Muscle of leg (tissue), 11 donors: ENCODE measurements around the gene TMEM253. TPM values are rescaled to one million over a fixed set of nuclear protein-coding genes. Genes with fewer than 3 reads are reported as not detected.

Experiments used
- DNase-seq: peaks from one replicate; pipeline ENCODE4 v3.0.0; 2013
- H3K27ac ChIP-seq: one replicate; pipeline ENCODE4 v1.5.1; 2013; ENCODE audit warnings: mild to moderate bottlenecking, low read length, control low read depth
- H3K27me3 ChIP-seq: one replicate; pipeline ENCODE4 v1.6.1; 2013; ENCODE audit warnings: low read length; ENCODE audit not compliant: control insufficient read depth, insufficient read depth
- H3K36me3 ChIP-seq: one replicate; pipeline ENCODE4 v1.6.1; 2013; ENCODE audit warnings: low read length; ENCODE audit not compliant: control insufficient read depth, insufficient read depth
- H3K4me1 ChIP-seq: one replicate; pipeline ENCODE4 v1.6.1; 2013; ENCODE audit warnings: low read length; ENCODE audit not compliant: control insufficient read depth, insufficient read depth
- H3K4me3 ChIP-seq: one replicate; pipeline ENCODE4 v1.5.1; 2013; ENCODE audit warnings: low read length, control low read depth
- H3K9me3 ChIP-seq: replicated peaks from 2 replicates; pipeline ENCODE4 v1.6.1; 2013; ENCODE audit warnings: low read depth, low read length; ENCODE audit not compliant: control insufficient read depth
- WGBS: methylation state at CpG from one replicate; pipeline ENCODE4 v1.1.5; 2013; ENCODE audit warnings: missing lambda C conversion rate; ENCODE audit not compliant: insufficient coverage; 5-methylcytosine and 5-hydroxymethylcytosine counted together
- polyA plus RNA-seq, 8 donors: library from polyadenylated mRNA; unstranded; fragments of 120-200 nt; gene quantifications; one replicate each; pipeline versions ENCODE4 v1.2.1 to v1.2.3, GENCODE V29; 2013; ENCODE audit warnings: inconsistent platforms in 1 of 8, low replicate concordance in 1 of 8; ENCODE audit not compliant: insufficient read length in 8 of 8, insufficient read depth in 1 of 8
- total RNA-seq: library from RNA; stranded (reverse); fragments of 120-200 nt; gene quantifications from one replicate; pipeline ENCODE4 v1.2.4, GENCODE V29; 2013

Gene TMEM253
- total and polyA plus RNA-seq, 9 donors, result 0.29 to 1.4 (median 0.65) TPM

GRCh38 chr14:21081521-21082142 lies 19.2 kb upstream of the TMEM253 start:
- Histone ChIP-seq H3K4me1 (no peaks in the 10 kb centered on the region), H3K27me3 (no peaks in the 10 kb centered on the region), H3K27ac (no peak overlapping the region), H3K9me3 (no peaks in the 10 kb centered on the region), H3K36me3 (peaks cover 96% of the 10 kb centered on the region), H3K4me3 (no peak overlapping the region)
- no peak for DNase-seq
- WGBS, result 82% methylated on average over 22 of the region's 30 CpGs

DNA sequence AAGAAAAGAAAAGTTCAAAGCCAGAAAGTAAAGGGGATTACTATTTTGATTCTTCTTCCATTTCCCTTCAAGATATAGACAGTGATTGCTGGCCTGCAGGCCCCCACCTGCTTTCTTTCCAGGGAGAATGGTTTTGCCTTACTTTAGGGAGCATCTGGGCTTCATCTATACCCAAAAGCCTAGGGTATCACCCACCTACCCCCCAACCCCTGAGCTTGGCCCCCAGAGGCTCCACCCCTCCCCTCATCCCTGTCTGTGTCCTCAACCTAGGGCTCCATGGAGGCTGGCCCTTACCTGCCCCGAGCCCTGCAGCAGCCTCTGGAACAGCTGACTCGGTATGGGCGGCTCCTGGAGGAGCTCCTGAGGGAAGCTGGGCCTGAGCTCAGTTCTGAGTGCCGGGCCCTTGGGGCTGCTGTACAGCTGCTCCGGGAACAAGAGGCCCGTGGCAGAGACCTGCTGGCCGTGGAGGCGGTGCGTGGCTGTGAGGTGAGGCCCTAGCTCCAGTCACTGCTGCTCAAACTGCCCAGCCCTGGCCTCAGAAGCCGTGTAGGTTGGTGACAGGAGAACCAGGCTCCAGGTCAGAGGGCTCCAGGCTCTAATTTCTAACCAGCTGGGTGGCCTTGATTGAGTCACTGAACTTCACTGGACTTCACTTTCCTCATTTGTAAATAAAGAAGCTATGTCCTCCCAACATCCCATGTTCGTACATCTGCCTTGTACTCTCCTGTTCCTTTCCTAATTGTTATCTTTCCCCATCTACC lies 17.1 kb upstream of the TMEM253 start:
- Histone ChIP-seq H3K36me3 (peaks cover 96% of the 10 kb centered on the region), H3K27ac (no peak overlapping the region), H3K27me3 (no peaks in the 10 kb centered on the region), H3K4me1 (peaks cover 6% of the 10 kb centered on the region), H3K9me3 (no peaks in the 10 kb centered on the region), H3K4me3 (no peak overlapping the region)
- 75% methylated on average over 11 of the region's 11 CpGs for WGBS
- no peak for DNase-seq

DNA sequence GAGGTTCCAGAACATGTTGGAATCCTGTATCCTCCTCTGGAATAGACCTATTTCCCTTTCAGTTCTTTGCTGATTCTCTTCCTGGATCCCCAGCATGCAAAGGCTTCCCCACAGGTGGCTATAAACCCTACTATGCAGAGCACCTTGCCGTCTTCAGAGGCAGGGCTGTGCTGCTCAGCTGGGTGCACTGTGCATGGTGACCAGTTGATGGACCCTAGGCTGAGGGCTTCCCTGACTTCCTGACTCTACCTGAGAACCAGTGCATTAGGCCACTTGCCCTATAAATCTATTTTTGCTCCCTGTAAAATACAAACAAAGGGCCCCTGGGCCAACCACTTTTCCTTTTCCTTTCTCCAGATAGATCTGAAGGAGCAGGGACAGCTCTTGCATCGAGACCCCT lies 16.5 kb upstream of the TMEM253 start:
- WGBS, result 88% methylated on average over 2 of the region's 2 CpGs
- no peak overlapping the region for H3K27ac ChIP-seq
- no peaks in the 10 kb centered on the region for H3K27me3 ChIP-seq
- H3K36me3 ChIP-seq, result peaks cover 96% of the 10 kb centered on the region
- H3K9me3 ChIP-seq, result no peaks in the 10 kb centered on the region
- H3K4me3 ChIP-seq, result no peak overlapping the region
- peaks cover 6% of the 10 kb centered on the region for H3K4me1 ChIP-seq
- DNase-seq, result no peak

- H3K36me3 ChIP-seq, result peaks cover 95% of the 10 kb centered on the region
- H3K9me3 ChIP-seq, result no peaks in the 10 kb centered on the region
- H3K4me3 ChIP-seq, result no peak overlapping the region
- WGBS, result 86% methylated on average over 15 of the region's 17 CpGs
- no peak for DNase-seq
- H3K4me1 ChIP-seq, result peaks cover 6% of the 10 kb centered on the region
- H3K27me3 ChIP-seq, result no peaks in the 10 kb centered on the region
- no peak overlapping the region for H3K27ac ChIP-seq
Observed at GRCh38 chr14:21084998-21085853, 15.6 kb upstream of the TMEM253 start.

GRCh38 chr14:21086908-21087293 lies 14.0 kb upstream of the TMEM253 start:
- Histone ChIP-seq H3K27ac (peak overlapping the region; percentile 45), H3K4me1 (peaks cover 6% of the 10 kb centered on the region), H3K36me3 (peaks cover 93% of the 10 kb centered on the region), H3K9me3 (no peaks in the 10 kb centered on the region), H3K4me3 (no peak overlapping the region), H3K27me3 (no peaks in the 10 kb centered on the region)
- WGBS, result 69% methylated on average over 3 of the region's 4 CpGs
- DNase-seq, result no peak

DNA sequence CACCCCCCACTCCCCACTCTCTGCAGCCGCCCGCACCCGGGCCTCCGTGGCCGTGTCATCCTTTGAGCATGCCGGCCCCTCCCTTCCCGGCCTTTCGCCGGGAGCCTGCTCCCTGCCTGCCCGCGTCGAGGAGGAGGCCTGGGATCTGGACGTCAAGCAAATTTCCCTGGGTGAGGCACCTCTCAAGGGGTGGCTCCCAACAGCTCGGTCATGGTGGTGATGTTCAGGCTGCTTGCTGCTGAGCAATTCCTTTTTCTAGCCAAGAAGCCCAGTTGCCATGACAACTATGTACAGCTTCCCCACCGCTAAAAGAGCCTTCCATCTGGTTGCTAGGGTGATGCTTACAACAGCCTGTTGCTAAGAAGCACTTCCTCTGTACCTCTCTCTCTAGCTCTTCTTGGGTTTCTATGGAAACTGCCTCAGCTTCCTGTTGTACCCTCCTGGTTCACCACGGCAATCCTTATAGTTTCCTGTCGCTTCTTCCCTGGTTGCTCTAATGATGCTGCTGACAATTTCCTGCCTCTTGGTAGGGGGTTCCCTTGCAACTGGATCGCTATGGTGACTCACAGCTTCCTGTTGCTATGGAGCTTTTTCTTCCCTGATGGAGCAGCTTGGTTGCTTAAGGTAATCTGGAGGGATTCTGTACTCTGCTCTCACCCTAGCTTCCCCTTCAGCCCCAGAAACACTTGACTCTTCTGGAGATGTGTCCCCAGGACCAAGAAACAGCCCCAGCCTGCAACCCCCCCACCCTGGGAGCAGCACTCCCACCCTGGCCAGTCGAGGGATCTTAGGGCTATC lies 13.4 kb upstream of the TMEM253 start:
- WGBS, result 12% methylated on average over 13 of the region's 19 CpGs
- Histone ChIP-seq H3K4me1 (peaks cover 6% of the 10 kb centered on the region), H3K27me3 (no peaks in the 10 kb centered on the region), H3K27ac (peak overlapping the region; percentile 45), H3K9me3 (no peaks in the 10 kb centered on the region), H3K36me3 (peaks cover 90% of the 10 kb centered on the region), H3K4me3 (no peak overlapping the region)
- DNase-seq, result peak; percentile 89

GRCh38 chr14:21088687-21089086 lies 12.2 kb upstream of the TMEM253 start:
- DNase-seq, result no peak
- H3K4me1 ChIP-seq, result peaks cover 14% of the 10 kb centered on the region
- H3K27me3 ChIP-seq, result no peaks in the 10 kb centered on the region
- H3K4me3 ChIP-seq, result no peak overlapping the region
- no peaks in the 10 kb centered on the region for H3K9me3 ChIP-seq
- no peak overlapping the region for H3K27ac ChIP-seq
- peaks cover 83% of the 10 kb centered on the region for H3K36me3 ChIP-seq
- WGBS, result 80% methylated on average over 2 of the region's 4 CpGs

DNA sequence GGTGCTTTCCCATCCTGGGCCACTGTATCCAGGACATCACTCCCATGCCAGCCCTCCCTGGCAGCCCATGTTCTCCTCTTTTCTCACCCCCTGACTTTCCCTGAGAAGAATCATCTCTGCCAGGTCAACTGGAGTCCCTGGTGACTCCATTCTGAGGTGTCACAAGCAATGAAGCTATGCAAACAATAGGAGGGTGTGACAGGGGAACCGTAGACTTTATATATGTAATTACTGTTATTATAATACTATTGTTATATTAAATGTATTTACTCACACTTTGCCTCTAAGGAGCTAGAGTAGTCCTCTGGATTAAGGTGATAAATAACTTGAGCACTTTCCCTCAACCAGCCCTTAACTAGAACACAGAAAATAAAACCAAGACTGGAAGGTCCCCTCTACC lies 11.6 kb upstream of the TMEM253 start:
- no peaks in the 10 kb centered on the region for H3K27me3 ChIP-seq

GRCh38 chr14:21089877-21090193 lies 11.0 kb upstream of the TMEM253 start:
- H3K27me3 ChIP-seq, result no peaks in the 10 kb centered on the region
- H3K4me3 ChIP-seq, result no peak overlapping the region
- H3K4me1 ChIP-seq, result peaks cover 24% of the 10 kb centered on the region
- H3K27ac ChIP-seq, result no peak overlapping the region
- no peak for DNase-seq
- no peaks in the 10 kb centered on the region for H3K9me3 ChIP-seq
- H3K36me3 ChIP-seq, result peaks cover 72% of the 10 kb centered on the region
- whole genome bisulfite sequencing, result 100% methylated on average over 1 of the region's 5 CpGs

More for the DNA sequence above, 11.6 kb upstream of the TMEM253 start:
- H3K4me3 ChIP-seq, result no peak overlapping the region
- peaks cover 77% of the 10 kb centered on the region for H3K36me3 ChIP-seq
- H3K27ac ChIP-seq, result no peak overlapping the region
- H3K4me1 ChIP-seq, result peaks cover 20% of the 10 kb centered on the region
- WGBS, result no CpG with 5 or more reads among the region's 1 CpG
- H3K9me3 ChIP-seq, result no peaks in the 10 kb centered on the region
- DNase-seq, result no peak
